Skeletal muscle tissue (tissue), 4 donors: ENCODE results near the gene AIPL1. TPM values are rescaled to one million over a fixed set of nuclear protein-coding genes. Genes with fewer than 3 reads are reported as not detected.

Source experiments
- H3K27ac ChIP-seq: one replicate; pipeline ENCODE4 v1.7.0; 2013; ENCODE audit warnings: mild to moderate bottlenecking, low read depth, low read length, inconsistent platforms
- H3K27me3 ChIP-seq, 3 donors: one replicate each; pipeline ENCODE4 v1.7.0; 2013; ENCODE audit warnings: low read length in 3 of 3; ENCODE audit not compliant: control insufficient read depth in 3 of 3, insufficient read depth in 3 of 3
- H3K36me3 ChIP-seq, 3 donors: one replicate each; pipeline ENCODE4 v1.7.0; 2013; ENCODE audit warnings: low read length in 3 of 3; ENCODE audit not compliant: control insufficient read depth in 3 of 3, insufficient read depth in 3 of 3
- H3K4me1 ChIP-seq, 3 donors: one replicate each; pipeline ENCODE4 v1.7.0; 2013; ENCODE audit warnings: low read length in 3 of 3, mild to moderate bottlenecking in 3 of 3; ENCODE audit not compliant: control insufficient read depth in 3 of 3, insufficient read depth in 3 of 3
- H3K4me3 ChIP-seq, 3 donors: one replicate each; pipeline ENCODE4 v1.7.0; 2013; ENCODE audit warnings: low read length in 3 of 3
- H3K9ac ChIP-seq, 3 donors: one replicate each; pipeline ENCODE4 v1.7.0; 2013; ENCODE audit warnings: low read length in 3 of 3, mild to moderate bottlenecking in 3 of 3, moderate library complexity in 2 of 3, low read depth in 1 of 3
- H3K9me3 ChIP-seq, 3 donors: one replicate each; pipeline ENCODE4 v1.7.0; 2013; ENCODE audit warnings: low read length in 3 of 3; ENCODE audit not compliant: control insufficient read depth in 3 of 3
- total RNA-seq: library from RNA; depleted of rRNA; stranded (reverse); fragments of >200 nt; gene quantifications from one replicate; pipeline ENCODE4 v1.2.3, GENCODE V29; 2014
- donor health status: Osteomylitis.

AIPL1 gene
- total RNA-seq, 1 donor from 2014 or later: not detected

GRCh38 chr17:6460531-6461161 is 25.7 kb upstream of the AIPL1 start:
- Histone ChIP-seq H3K4me3 (no peak overlapping the region), H3K9me3 (no peaks in the 10 kb centered on the region), H3K27me3 (peaks cover 3 to 11% (median 9%) of the 10 kb centered on the region in 3 donors), H3K36me3 (no peaks in the 10 kb centered on the region), H3K4me1 (peaks cover 0 to 9% (median 7%) of the 10 kb centered on the region in 3 donors), H3K27ac (no peak overlapping the region), H3K9ac (no peak overlapping the region)

GRCh38 chr17:6458460-6458950 is 23.6 kb upstream of the AIPL1 start:
- no peaks in the 10 kb centered on the region for H3K36me3 ChIP-seq

GRCh38 chr17:6457688-6458459 is 23.0 kb upstream of the AIPL1 start:
- H3K4me1 ChIP-seq: peaks cover 0 to 12% (median 9%) of the 10 kb centered on the region in 3 donors
- H3K27ac ChIP-seq: no peak overlapping the region
- H3K36me3 ChIP-seq: no peaks in the 10 kb centered on the region
- peaks cover 9 to 19% (median 18%) of the 10 kb centered on the region in 3 donors for H3K27me3 ChIP-seq
- H3K9me3 ChIP-seq: no peaks in the 10 kb centered on the region
- H3K9ac ChIP-seq: no peak overlapping the region
- no peak overlapping the region for H3K4me3 ChIP-seq

More at GRCh38 chr17:6458460-6458950, 23.6 kb upstream of the AIPL1 start:
- Histone ChIP-seq H3K27ac (no peak overlapping the region), H3K9me3 (no peaks in the 10 kb centered on the region), H3K4me3 (no peak overlapping the region), H3K27me3 (peaks cover 9 to 19% (median 18%) of the 10 kb centered on the region in 3 donors), H3K4me1 (peaks cover 0 to 12% (median 9%) of the 10 kb centered on the region in 3 donors), H3K9ac (no peak overlapping the region)

- Histone ChIP-seq H3K4me1 (peaks cover 0 to 12% (median 9%) of the 10 kb centered on the region in 3 donors), H3K27ac (no peak overlapping the region)
Measured at GRCh38 chr17:6456914-6457687, 22.2 kb upstream of the AIPL1 start.

GRCh38 chr17:6456321-6456720 is 21.4 kb upstream of the AIPL1 start:
- Histone ChIP-seq H3K27me3 (peaks cover 9 to 19% (median 17%) of the 10 kb centered on the region in 3 donors), H3K27ac (no peak overlapping the region), H3K9ac (no peak overlapping the region), H3K36me3 (no peaks in the 10 kb centered on the region), H3K9me3 (no peaks in the 10 kb centered on the region), H3K4me3 (no peak overlapping the region), H3K4me1 (peaks cover 0 to 12% (median 9%) of the 10 kb centered on the region in 3 donors)

More at GRCh38 chr17:6456914-6457687, 22.2 kb upstream of the AIPL1 start:
- no peak overlapping the region for H3K9ac ChIP-seq
- H3K27me3 ChIP-seq: peaks cover 9 to 19% (median 18%) of the 10 kb centered on the region in 3 donors
- H3K9me3 ChIP-seq: no peaks in the 10 kb centered on the region
- H3K36me3 ChIP-seq: no peaks in the 10 kb centered on the region
- no peak overlapping the region for H3K4me3 ChIP-seq

- peaks cover 0 to 12% (median 9%) of the 10 kb centered on the region in 3 donors for H3K4me1 ChIP-seq
- H3K36me3 ChIP-seq: no peaks in the 10 kb centered on the region
- no peak overlapping the region for H3K4me3 ChIP-seq
- peaks cover 9 to 19% (median 17%) of the 10 kb centered on the region in 3 donors for H3K27me3 ChIP-seq
- H3K9me3 ChIP-seq: no peaks in the 10 kb centered on the region
- no peak overlapping the region for H3K27ac ChIP-seq
- H3K9ac ChIP-seq: no peak overlapping the region
Measured at GRCh38 chr17:6455321-6455705, 20.4 kb upstream of the AIPL1 start.

GRCh38 chr17:6454495-6455320 is 19.8 kb upstream of the AIPL1 start:
- H3K4me1 ChIP-seq: peaks cover 0 to 12% (median 9%) of the 10 kb centered on the region in 3 donors
- no peak overlapping the region for H3K27ac ChIP-seq
- peaks cover 9 to 17% (median 17%) of the 10 kb centered on the region in 3 donors for H3K27me3 ChIP-seq
- no peaks in the 10 kb centered on the region for H3K9me3 ChIP-seq
- no peak overlapping the region for H3K9ac ChIP-seq
- H3K4me3 ChIP-seq: no peak overlapping the region
- H3K36me3 ChIP-seq: no peaks in the 10 kb centered on the region

GRCh38 chr17:6453279-6454024 is 18.5 kb upstream of the AIPL1 start:
- H3K27me3 ChIP-seq: peaks cover 9 to 17% (median 13%) of the 10 kb centered on the region in 3 donors
- no peak overlapping the region for H3K9ac ChIP-seq
- no peaks in the 10 kb centered on the region for H3K36me3 ChIP-seq
- H3K9me3 ChIP-seq: no peaks in the 10 kb centered on the region
- no peak overlapping the region for H3K27ac ChIP-seq
- H3K4me1 ChIP-seq: peaks cover 0 to 12% (median 9%) of the 10 kb centered on the region in 3 donors
- no peak overlapping the region for H3K4me3 ChIP-seq
